ENCODE data around the gene RNU1-3.
"Not testable (repeated sequence)": the region's sequence is repeated elsewhere in the genome, so short reads cannot be mapped to it uniquely, and the experiment has no call there.

RNU1-3 gene

DNA sequence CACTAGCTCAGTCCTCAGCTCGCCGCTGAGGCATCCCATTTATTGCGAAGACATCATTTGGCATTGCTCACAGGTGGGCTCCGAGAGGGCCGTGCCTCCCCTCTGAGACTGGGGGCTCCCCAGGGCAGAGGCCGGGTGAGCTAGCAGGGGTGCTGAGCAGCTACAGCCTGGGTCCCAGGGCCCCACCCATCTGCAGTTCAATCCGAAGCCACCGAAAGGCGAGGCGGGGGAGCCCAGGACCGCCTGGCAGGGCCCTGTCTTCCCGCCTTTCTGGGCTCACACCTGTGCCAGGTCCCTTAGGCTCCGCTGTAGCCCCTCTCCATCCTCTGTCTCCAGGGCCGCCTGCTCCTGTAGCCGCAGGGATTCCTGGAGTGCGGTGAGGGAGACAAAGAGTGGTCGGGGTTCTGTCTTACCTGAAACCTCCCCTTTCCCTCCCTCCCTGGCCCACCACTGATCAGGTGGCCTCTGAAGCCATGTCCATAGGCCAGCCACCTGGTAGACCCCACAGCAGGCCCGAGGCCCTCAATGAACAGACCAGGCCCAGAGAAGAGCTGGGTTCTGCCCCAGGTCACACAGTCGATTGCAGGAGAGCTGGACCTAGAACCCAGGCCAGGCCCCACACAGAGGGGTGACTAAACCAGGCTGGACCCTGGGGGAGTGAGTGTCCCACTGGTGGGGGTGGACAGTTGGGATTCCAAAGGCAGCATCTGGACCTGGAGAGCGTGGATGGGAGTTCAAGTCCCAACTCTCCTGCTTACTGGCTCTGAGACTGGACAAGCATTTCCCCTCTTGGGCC lies 35.3 kb downstream of the RNU1-3 start:
- peaks cover 74% of the 10 kb centered on the region for H3K36me3 Mint-ChIP-seq (ENCODE audit: low read depth)
- TF ChIP-seq, protein P1, sequence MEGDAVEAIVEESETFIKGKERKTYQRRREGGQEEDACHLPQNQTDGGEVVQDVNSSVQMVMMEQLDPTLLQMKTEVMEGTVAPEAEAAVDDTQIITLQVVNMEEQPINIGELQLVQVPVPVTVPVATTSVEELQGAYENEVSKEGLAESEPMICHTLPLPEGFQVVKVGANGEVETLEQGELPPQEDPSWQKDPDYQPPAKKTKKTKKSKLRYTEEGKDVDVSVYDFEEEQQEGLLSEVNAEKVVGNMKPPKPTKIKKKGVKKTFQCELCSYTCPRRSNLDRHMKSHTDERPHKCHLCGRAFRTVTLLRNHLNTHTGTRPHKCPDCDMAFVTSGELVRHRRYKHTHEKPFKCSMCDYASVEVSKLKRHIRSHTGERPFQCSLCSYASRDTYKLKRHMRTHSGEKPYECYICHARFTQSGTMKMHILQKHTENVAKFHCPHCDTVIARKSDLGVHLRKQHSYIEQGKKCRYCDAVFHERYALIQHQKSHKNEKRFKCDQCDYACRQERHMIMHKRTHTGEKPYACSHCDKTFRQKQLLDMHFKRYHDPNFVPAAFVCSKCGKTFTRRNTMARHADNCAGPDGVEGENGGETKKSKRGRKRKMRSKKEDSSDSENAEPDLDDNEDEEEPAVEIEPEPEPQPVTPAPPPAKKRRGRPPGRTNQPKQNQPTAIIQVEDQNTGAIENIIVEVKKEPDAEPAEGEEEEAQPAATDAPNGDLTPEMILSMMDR (IDR thresholded peaks at IDR 0.05; ENCODE audit: unreplicated experiment in 3 of 3): no peak
- no peaks in the 10 kb centered on the region for H3K9me3 Mint-ChIP-seq
- H3K4me1 Mint-ChIP-seq: no peaks in the 10 kb centered on the region
- H3K4me3 Mint-ChIP-seq: no peak overlapping the region
- no peak overlapping the region for H3K27ac Mint-ChIP-seq
- no peaks in the 10 kb centered on the region for H3K27me3 Mint-ChIP-seq (ENCODE audit: low read depth)

DNA sequence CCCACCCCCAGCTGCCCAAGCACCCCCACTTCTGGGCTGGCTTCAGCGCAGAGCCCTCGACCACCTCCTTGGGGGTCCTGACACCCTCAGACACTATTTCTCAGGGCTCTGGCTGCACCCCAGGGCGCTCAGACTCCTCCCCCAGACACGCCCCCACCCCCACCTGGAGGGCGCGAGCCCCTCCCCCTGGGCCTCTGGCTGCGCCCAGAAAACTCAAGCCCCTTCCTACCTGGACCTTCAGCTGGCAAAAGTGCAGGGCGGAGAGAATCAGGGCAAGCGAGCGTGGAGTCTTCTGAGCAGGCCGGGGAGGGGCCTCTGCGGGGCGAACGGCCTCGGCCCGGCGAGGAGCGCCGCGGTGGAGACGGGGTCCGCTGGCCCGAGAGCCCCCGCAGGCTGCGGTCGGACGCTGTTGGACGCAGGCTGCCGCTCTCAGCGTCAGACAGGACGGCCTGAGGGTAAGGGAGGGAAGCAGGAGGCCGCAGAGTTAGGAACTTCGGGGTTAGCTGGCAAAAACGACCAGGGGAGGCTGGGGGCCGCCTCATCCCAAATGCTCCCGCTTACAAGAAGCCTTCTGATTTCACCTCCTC lies 36.0 kb downstream of the RNU1-3 start:
- Mint-ChIP-seq H3K4me1 (no peaks in the 10 kb centered on the region), H3K27ac (no peak overlapping the region), H3K9me3 (no peaks in the 10 kb centered on the region), H3K27me3 (ENCODE audit: low read depth) (no peaks in the 10 kb centered on the region), H3K4me3 (no peak overlapping the region), H3K36me3 (ENCODE audit: low read depth) (peaks cover 80% of the 10 kb centered on the region)
- TF ChIP-seq, protein P1 (IDR thresholded peaks at IDR 0.05; ENCODE audit: unreplicated experiment in 3 of 3): no peak

DNA sequence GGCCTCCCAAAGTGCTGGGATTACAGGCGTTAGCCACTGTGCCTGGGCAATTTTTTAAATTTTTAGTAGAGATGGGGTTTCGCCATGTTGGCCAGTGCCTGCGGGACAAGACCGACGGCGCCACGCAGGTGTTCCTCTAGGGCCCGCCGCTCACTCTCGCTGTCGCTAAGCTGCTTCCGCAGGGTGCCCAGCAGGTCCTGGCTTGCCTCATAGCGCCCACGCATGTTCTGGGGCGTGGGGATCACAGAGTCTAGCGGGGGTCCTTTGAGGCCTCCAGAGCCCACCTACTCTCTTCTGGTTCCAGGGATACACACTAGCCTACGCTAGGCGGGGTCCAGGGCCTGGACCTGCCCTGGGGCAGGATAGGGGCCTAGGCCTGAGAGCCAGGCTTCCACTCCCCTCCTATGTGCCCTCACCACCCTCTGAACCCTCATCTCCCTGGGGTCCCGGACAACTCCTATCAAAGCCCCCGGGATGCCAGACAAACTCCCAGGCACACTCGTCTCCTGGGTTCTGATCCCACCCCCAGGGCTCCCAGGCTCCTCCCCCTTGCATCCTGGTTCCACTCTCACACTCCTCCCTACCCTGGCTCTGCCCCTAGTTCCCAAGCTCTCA lies 36.7 kb downstream of the RNU1-3 start:
- H3K9me3 Mint-ChIP-seq; H3K4me3 Mint-ChIP-seq; H3K27me3 Mint-ChIP-seq (ENCODE audit: low read depth); H3K4me1 Mint-ChIP-seq; H3K27ac Mint-ChIP-seq: not testable (repeated sequence)
- H3K36me3 Mint-ChIP-seq (ENCODE audit: low read depth): peaks cover 86% of the 10 kb centered on the region

DNA sequence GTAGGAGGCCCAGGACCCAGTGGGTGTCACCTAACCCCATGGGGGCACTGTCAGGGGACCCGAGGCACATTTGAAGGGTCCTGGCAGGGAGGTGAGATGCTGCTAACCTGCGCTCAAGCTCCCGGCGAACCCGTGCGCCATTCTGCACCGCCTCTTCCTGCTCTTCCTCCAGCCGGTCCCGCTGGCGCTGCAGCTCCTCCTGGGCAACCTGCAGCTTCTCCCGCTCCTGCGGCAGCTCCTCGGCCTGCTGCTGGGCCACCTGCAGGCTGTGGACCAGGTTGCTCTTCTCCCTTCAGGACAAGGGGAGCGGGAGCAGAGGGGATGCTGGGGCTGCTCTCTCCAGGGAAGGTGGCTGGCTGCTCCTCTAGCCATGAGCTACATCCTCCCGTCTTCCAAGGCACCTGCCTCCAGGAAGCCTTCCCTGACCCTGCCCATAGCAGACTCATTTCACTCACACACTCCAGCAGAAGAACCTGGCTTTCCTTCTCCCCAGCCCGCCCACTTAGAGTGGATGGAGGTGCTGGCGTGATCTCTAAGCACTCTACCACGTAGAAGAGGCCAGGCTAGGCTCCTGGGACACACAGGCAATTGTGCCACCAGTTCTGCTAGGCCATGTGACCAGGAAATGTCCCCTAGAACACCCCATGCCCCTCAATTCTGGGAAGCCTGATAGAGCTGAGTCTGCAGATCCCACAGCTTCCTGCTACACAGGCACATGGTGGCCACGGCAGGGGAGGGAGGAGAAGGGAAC lies 38.2 kb downstream of the RNU1-3 start:
- Mint-ChIP-seq H3K9me3 (no peaks in the 10 kb centered on the region), H3K36me3 (ENCODE audit: low read depth) (peaks cover 75% of the 10 kb centered on the region), H3K27ac (no peak overlapping the region), H3K27me3 (ENCODE audit: low read depth) (no peaks in the 10 kb centered on the region), H3K4me1 (no peaks in the 10 kb centered on the region), H3K4me3 (no peak overlapping the region)
- TF ChIP-seq, protein P1 (IDR thresholded peaks at IDR 0.05; ENCODE audit: unreplicated experiment in 3 of 3): no peak

DNA sequence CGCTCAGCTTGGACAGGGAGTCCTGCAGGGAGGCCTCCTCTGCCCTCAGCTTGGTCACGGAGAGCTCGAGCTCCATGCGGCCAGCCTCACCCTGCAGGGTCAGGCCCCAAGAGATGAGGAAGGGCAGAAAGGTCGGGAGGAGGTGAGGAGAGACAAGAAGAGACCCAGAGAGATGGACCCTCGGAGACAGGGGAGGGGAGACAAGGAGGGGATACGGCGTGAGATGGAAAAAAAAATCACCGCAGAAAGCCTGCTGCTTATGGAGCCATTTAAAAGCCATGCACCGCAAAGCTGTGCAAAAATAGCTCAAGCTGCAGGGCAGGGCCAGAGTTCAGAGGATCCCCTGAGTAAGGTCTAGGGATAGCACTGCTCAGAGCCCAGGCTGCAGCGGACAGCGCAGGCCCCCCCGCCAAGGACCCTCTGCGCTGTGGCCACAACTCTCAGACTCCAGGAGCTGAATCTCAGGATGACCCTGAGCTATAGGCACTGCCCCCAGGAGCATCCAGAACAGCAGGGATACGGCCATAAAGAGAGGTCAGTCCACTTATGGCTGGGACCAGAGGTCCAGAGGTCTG lies 40.3 kb downstream of the RNU1-3 start:
- not testable (repeated sequence) for H3K27ac Mint-ChIP-seq; H3K27me3 Mint-ChIP-seq (ENCODE audit: low read depth); H3K9me3 Mint-ChIP-seq; H3K4me1 Mint-ChIP-seq; H3K4me3 Mint-ChIP-seq
- peaks cover 56% of the 10 kb centered on the region for H3K36me3 Mint-ChIP-seq (ENCODE audit: low read depth)

DNA sequence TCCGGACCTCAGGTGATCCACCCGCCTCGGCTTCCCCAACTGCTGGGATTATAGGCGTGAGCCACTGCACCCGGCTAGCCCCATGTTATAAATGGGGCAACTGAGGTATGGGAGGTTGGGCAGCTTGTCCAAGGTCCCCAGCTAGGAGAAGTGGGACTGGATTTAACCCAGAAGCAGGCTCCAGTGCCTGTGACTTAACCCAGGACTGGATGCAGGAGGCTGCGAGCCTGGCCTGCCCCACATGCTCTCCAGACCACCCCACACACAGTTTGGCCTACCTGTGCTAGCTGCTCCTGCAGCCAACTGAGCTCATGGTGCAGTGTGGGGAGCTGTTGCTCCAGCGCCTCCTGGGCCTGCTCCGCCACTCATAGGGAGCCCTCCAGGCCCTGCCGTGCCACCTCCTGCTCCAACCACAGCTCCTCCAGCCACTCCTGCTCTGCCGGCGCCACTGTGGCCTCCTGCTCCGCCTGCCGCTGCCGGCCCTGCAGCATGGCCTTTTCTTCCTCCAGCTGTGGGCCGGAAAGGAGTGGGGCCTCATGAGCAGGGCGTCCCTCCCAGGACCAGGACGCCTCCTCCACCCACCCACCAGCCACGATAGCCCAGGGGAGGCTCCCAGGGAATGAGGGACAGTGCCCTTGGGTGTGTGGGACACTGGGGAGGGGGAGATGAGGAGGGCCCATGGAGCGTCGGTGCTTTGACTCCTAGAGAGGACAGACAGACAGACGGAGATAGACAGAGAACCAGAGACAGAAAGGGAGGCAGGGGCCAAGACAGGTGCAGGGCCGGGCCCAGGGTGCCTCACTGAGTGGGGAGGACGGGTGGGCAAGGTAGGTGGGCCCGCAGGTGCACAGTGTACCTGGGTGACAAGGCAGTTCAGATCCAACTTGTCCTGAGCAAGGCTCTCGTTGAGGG lies 41.0 kb downstream of the RNU1-3 start:
- peaks cover 49% of the 10 kb centered on the region for H3K36me3 Mint-ChIP-seq (ENCODE audit: low read depth)
- no peaks in the 10 kb centered on the region for H3K4me1 Mint-ChIP-seq
- no peak overlapping the region for H3K27ac Mint-ChIP-seq
- H3K9me3 Mint-ChIP-seq: no peaks in the 10 kb centered on the region
- no peak overlapping the region for H3K4me3 Mint-ChIP-seq
- TF ChIP-seq, protein P1 (IDR thresholded peaks at IDR 0.05; ENCODE audit: unreplicated experiment in 3 of 3): no peak
- no peaks in the 10 kb centered on the region for H3K27me3 Mint-ChIP-seq (ENCODE audit: low read depth)

DNA sequence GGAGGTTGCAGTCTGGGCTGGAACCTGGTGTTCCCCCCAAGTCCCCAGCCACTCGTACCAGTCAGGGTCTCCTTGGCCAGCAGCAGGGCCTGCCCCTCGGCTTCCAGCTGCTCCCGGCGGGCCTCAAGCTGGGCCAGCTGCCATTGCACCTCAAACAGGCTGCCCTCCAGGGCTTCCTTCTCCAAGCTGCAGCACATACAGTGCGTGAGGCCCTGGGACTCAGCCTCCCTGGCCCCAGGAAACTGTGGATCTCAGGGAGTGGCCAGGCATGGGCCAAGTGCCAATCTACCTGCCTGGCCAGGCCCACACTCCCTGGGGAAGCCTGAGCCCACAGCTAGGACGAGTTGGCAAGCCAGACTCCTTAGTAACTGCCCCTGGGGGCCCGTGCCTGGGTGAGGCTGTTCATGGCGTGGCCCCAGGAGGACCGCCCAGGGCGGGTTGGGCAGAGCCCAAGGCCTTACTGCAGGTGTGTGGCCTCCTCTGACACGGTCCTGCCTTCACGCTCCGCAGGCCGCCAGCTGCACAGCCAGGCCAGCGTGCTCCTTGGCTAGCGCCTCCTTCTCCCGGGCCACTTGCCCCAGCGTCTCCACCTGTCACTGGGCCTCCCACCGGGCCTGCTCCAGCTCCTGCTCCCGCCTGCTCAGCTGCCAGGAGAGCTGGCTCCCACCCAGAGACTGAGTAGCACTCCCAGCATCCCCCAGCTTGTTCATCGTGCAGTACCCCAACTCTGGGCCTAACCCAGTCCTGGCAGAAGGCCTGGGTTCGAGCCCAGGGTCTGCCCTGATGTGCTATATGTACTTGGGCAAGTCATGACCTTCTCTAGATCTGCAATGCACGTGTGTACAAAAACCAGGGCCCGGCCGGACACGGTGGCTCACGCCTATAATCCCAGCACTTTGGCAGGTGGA lies 42.7 kb downstream of the RNU1-3 start:
- not testable (repeated sequence) for H3K27me3 Mint-ChIP-seq (ENCODE audit: low read depth); H3K4me3 Mint-ChIP-seq; H3K4me1 Mint-ChIP-seq; H3K9me3 Mint-ChIP-seq; H3K27ac Mint-ChIP-seq
- H3K36me3 Mint-ChIP-seq (ENCODE audit: low read depth): peaks cover 33% of the 10 kb centered on the region

DNA sequence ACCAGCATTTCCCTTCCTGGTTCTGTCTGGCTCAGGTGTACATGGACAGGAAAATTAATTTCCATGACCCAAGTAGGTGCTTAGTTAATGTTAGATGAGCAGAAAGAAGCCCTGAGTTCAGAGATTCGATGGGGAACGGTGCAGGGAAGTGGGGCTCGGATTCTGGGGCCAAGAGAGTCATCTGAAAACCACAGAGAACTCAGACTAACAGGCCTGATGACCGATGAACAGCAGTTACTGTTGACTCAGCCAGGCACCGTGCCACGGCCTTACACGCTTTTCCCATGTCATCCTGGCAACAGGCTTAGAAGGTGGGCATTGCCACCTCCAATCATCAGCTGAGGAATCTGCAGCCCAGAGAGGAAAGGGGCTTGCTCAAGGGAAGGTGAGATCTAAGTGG lies 43.4 kb downstream of the RNU1-3 start:
- not testable (repeated sequence) for H3K4me3 Mint-ChIP-seq, H3K27ac Mint-ChIP-seq
- peaks cover 26% of the 10 kb centered on the region for H3K36me3 Mint-ChIP-seq (ENCODE audit: low read depth)

More for the DNA sequence above, 43.4 kb downstream of the RNU1-3 start:
- not testable (repeated sequence) for H3K27me3 Mint-ChIP-seq (ENCODE audit: low read depth); H3K9me3 Mint-ChIP-seq; H3K4me1 Mint-ChIP-seq
